HEK293 (cell line): Measurements from ENCODE around the gene SDHD.

ENCODE experiments used
- CTCF ChIA-PET: fragments of 350-600 bp; formaldehyde crosslinking; extraction: SDS; loops from one replicate; lab custom pipeline; 2021; ENCODE audit warnings: antibody characterized with exemption; lab: Yijun Ruan, JAX
- POLR2A ChIA-PET: fragments of 300-600 bp; formaldehyde crosslinking; extraction: SDS; loops from one replicate; lab custom pipeline; 2020; ENCODE audit warnings: antibody characterized with exemption, inconsistent platforms; lab: Yijun Ruan, JAX
- H3K27ac ChIP-seq: fragments of 200-500 bp; sonication (Bioruptor generic); 2 replicates; pipeline ENCODE4 v1.5.1; 2014; ENCODE audit warnings: low read depth, low read length, control low read depth, inconsistent platforms; ENCODE audit errors: extremely low read depth
- H3K36me3 ChIP-seq, 2 experiments: fragments of 200-500 bp in 1 of 2; sonication (Bioruptor generic) in 1 of 2; 1 replicate in 1 of 2; 2 replicates in 1 of 2; pipeline ENCODE4 v1.5.1; 2014 to 2017; ENCODE audit warnings: inconsistent platforms in 2 of 2, low read length in 2 of 2; ENCODE audit not compliant: control insufficient read depth in 2 of 2, insufficient read depth in 1 of 2
- H3K4me1 ChIP-seq: fragments of 200-500 bp; sonication (Bioruptor generic); 2 replicates; pipeline ENCODE4 v1.5.1; 2014; ENCODE audit warnings: mild to moderate bottlenecking, low read length, inconsistent platforms; ENCODE audit not compliant: control insufficient read depth, insufficient read depth
- H3K4me3 ChIP-seq: 2 replicates; pipeline ENCODE4 v1.5.1; 2011; ENCODE audit warnings: low read depth, mild to moderate bottlenecking, control low read depth, low read length, moderate library complexity
- H3K9me3 ChIP-seq: fragments of 200-500 bp; sonication (Bioruptor generic); 2 replicates; pipeline ENCODE4 v1.5.1; 2014; ENCODE audit warnings: low read depth, low read length, inconsistent platforms; ENCODE audit not compliant: control insufficient read depth, insufficient read depth
- PRDM1 ChIP-seq: fragments of 450-650 bp; formaldehyde crosslinking; IDR thresholded peaks from 2 replicates; pipeline ENCODE4; 2016; ENCODE audit warnings: missing biosample characterization, missing genetic modification characterization
- REPIN1 ChIP-seq: fragments of 450-650 bp; formaldehyde crosslinking; IDR thresholded peaks from 2 replicates; pipeline ENCODE4 v1.5.1; 2017; ENCODE audit warnings: missing biosample characterization, missing genetic modification characterization, low read depth
- TRIM28 ChIP-seq: IDR thresholded peaks from 2 replicates; pipeline ENCODE4 v1.6.1; 2011; ENCODE audit warnings: low read length, control low read depth, borderline replicate concordance
- ZBTB21 ChIP-seq: fragments of 450-650 bp; formaldehyde crosslinking; IDR thresholded peaks from 2 replicates; pipeline ENCODE4 v1.5.1; 2017; ENCODE audit warnings: missing biosample characterization, missing genetic modification characterization
- ZNF140 ChIP-seq: fragments of 450-650 bp; formaldehyde crosslinking; IDR thresholded peaks from 2 replicates; pipeline ENCODE4 v1.5.1; 2016; ENCODE audit warnings: missing biosample characterization, missing genetic modification characterization
- ZNF16 ChIP-seq: fragments of 450-650 bp; formaldehyde crosslinking; IDR thresholded peaks from 2 replicates; pipeline ENCODE4 v1.5.1; 2016; ENCODE audit warnings: low read depth, missing biosample characterization, missing genetic modification characterization
- ZNF169 ChIP-seq: fragments of 450-650 bp; formaldehyde crosslinking; IDR thresholded peaks from 2 replicates; pipeline ENCODE4 v1.5.1; 2016; ENCODE audit warnings: missing biosample characterization, missing genetic modification characterization
- ZNF2 ChIP-seq: fragments of 450-650 bp; formaldehyde crosslinking; IDR thresholded peaks from 2 replicates; pipeline ENCODE4 v1.5.1; 2016; ENCODE audit warnings: missing biosample characterization, missing genetic modification characterization
- ZNF274 ChIP-seq, 2 experiments: fragments of 200-500 bp in 1 of 2; fragments of 450-650 bp in 1 of 2; sonication (Bioruptor generic) in 1 of 2; formaldehyde crosslinking in 1 of 2; IDR thresholded peaks; 2 replicates each; pipeline versions ENCODE4 v1.5.1 to v1.6.1; 2014 to 2016; ENCODE audit warnings: borderline replicate concordance in 1 of 2, inconsistent platforms in 1 of 2, low read length in 1 of 2, missing biosample characterization in 1 of 2, missing genetic modification characterization in 1 of 2
- ZNF311 ChIP-seq: fragments of 450-650 bp; formaldehyde crosslinking; IDR thresholded peaks from 2 replicates; pipeline ENCODE4 v1.5.1; 2017; ENCODE audit warnings: missing biosample characterization, missing genetic modification characterization, borderline replicate concordance
- ZNF391 ChIP-seq: fragments of 450-650 bp; formaldehyde crosslinking; IDR thresholded peaks from 2 replicates; pipeline ENCODE4 v1.5.1; 2016; ENCODE audit warnings: low read depth, missing biosample characterization, missing genetic modification characterization, borderline replicate concordance
- ZNF510 ChIP-seq: fragments of 450-650 bp; formaldehyde crosslinking; IDR thresholded peaks from 2 replicates; pipeline ENCODE4 v1.5.1; 2018; ENCODE audit warnings: mild to moderate bottlenecking, missing genetic modification characterization, missing biosample characterization; ENCODE audit not compliant: insufficient replicate concordance
- ZNF549 ChIP-seq: fragments of 450-650 bp; IDR thresholded peaks from 2 replicates; pipeline ENCODE4 v1.5.1; 2018; ENCODE audit warnings: missing biosample characterization, missing genetic modification characterization, mild to moderate bottlenecking, inconsistent platforms, moderate library complexity
- ZNF585B ChIP-seq: fragments of 450-650 bp; formaldehyde crosslinking; IDR thresholded peaks from 2 replicates; pipeline ENCODE4 v1.5.1; 2016; ENCODE audit warnings: missing biosample characterization, missing genetic modification characterization
- ZNF600 ChIP-seq: fragments of 450-650 bp; formaldehyde crosslinking; IDR thresholded peaks from 2 replicates; pipeline ENCODE4 v1.5.1; 2016; ENCODE audit warnings: missing biosample characterization, missing genetic modification characterization
- ZNF629 ChIP-seq: fragments of 450-650 bp; formaldehyde crosslinking; IDR thresholded peaks from 2 replicates; pipeline ENCODE4 v1.5.1; 2017; ENCODE audit warnings: missing biosample characterization, missing genetic modification characterization
- ZNF707 ChIP-seq: fragments of 450-650 bp; formaldehyde crosslinking; IDR thresholded peaks from 2 replicates; pipeline ENCODE4 v1.5.1; 2016; ENCODE audit warnings: missing biosample characterization, missing genetic modification characterization
- ZNF747 ChIP-seq: fragments of 450-650 bp; formaldehyde crosslinking; IDR thresholded peaks from 2 replicates; pipeline ENCODE4 v1.5.1; 2016; ENCODE audit warnings: missing biosample characterization, missing genetic modification characterization
- ZNF768 ChIP-seq: fragments of 450-650 bp; formaldehyde crosslinking; IDR thresholded peaks from 2 replicates; pipeline ENCODE4 v1.5.1; 2018; ENCODE audit warnings: missing biosample characterization, mild to moderate bottlenecking, missing genetic modification characterization
- ZNF830 ChIP-seq: fragments of 450-650 bp; IDR thresholded peaks from 2 replicates; pipeline ENCODE4 v1.5.0; 2018; ENCODE audit warnings: missing biosample characterization, missing genetic modification characterization, low read depth, mild to moderate bottlenecking, moderate library complexity
- TF ChIP-seq, protein P1 (sequence below): fragments of 450-650 bp; formaldehyde crosslinking; IDR thresholded peaks from 2 replicates; pipeline ENCODE4 v1.5.1; 2016; ENCODE audit warnings: missing biosample characterization, missing genetic modification characterization, borderline replicate concordance
- TF ChIP-seq, protein P2 (sequence below): fragments of 450-650 bp; formaldehyde crosslinking; IDR thresholded peaks from 2 replicates; pipeline ENCODE4 v1.5.1; 2016; ENCODE audit warnings: missing biosample characterization, missing genetic modification characterization, borderline replicate concordance
- TF ChIP-seq, protein P3 (sequence below): fragments of 450-650 bp; formaldehyde crosslinking; IDR thresholded peaks from 2 replicates; pipeline ENCODE4 v1.5.1; 2017; ENCODE audit warnings: missing biosample characterization, missing genetic modification characterization
- TF ChIP-seq, protein P4 (sequence below): fragments of 450-650 bp; formaldehyde crosslinking; IDR thresholded peaks from 2 replicates; pipeline ENCODE4 v1.5.1; 2016; ENCODE audit warnings: missing biosample characterization, missing genetic modification characterization
- TF ChIP-seq, protein P5 (sequence below): fragments of 450-650 bp; formaldehyde crosslinking; IDR thresholded peaks from 2 replicates; pipeline ENCODE4 v1.5.1; 2017; ENCODE audit warnings: missing biosample characterization, missing genetic modification characterization

Gene SDHD

DNA sequence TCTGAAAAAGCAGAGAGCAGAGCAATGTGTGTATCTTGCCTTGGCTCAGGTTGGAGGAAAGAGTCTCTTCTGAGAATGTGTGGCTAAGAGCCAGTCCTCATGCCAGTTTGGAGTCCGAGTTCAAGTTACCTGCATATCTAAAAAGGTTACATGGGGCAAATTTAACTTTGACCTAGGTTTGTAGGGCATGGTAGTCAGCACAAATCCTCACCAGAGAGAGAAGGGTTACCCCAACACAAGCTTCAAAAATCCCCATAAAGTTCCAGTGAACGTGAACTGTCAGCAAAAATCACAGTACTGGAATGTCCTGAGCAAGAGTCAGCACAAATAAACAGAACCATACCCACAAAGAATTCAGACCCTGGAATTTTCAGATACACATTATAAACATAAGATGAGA is 13.8 kb downstream of the SDHD start (continued):
- TF ChIP-seq ZNF600 (tag by site-specific recombination) (no peak), ZNF747 (no peak), ZNF391 (no peak), ZNF2 (tag by site-specific recombination) (no peak), PRDM1 (no peak), ZNF510 (tag by site-specific recombination) (no peak)

DNA sequence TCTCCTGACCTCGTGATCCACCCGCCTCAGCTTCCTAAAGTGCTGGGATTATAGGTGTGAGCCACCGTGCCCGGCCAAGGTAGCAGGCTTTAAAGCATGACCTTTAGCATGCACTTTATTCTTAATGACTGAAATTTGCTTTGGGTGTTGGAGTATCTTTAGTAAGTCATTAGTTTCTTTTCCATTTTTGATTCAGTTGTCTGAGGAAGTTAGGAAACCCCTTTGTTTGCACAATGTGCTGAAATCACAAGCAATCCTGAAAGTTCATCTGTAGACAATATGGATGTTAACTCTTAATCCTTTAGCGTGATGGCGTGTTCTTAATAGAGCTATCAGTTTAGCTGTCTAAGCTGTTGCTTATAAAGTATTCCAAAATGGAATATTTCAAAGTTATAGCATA is 16.8 kb downstream of the SDHD start:
- ChIA-PET CTCF (interaction anchor here (7.4 kb wide), 1 partner anchor 9 kb away, joined by 36 read pairs; no protein-coding TSS in a partner anchor), POLR2A (no interaction called here)
- H3K9me3 ChIP-seq, result no peaks in the 10 kb centered on the region
- no peaks in the 10 kb centered on the region for H3K4me1 ChIP-seq
- H3K4me3 ChIP-seq, result no peak overlapping the region
- TF ChIP-seq ZNF311, result no peak
- no peak for TF ChIP-seq ZNF585B
- no peak for TF ChIP-seq ZNF830
- TF ChIP-seq, protein P1, sequence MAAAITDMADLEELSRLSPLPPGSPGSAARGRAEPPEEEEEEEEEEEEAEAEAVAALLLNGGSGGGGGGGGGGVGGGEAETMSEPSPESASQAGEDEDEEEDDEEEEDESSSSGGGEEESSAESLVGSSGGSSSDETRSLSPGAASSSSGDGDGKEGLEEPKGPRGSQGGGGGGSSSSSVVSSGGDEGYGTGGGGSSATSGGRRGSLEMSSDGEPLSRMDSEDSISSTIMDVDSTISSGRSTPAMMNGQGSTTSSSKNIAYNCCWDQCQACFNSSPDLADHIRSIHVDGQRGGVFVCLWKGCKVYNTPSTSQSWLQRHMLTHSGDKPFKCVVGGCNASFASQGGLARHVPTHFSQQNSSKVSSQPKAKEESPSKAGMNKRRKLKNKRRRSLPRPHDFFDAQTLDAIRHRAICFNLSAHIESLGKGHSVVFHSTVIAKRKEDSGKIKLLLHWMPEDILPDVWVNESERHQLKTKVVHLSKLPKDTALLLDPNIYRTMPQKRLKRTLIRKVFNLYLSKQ (tag by site-specific recombination), result no peak
- no peak for TF ChIP-seq ZNF549 (tag by site-specific recombination)
- TF ChIP-seq ZNF707 (tag by site-specific recombination), result no peak
- TF ChIP-seq, protein P2, sequence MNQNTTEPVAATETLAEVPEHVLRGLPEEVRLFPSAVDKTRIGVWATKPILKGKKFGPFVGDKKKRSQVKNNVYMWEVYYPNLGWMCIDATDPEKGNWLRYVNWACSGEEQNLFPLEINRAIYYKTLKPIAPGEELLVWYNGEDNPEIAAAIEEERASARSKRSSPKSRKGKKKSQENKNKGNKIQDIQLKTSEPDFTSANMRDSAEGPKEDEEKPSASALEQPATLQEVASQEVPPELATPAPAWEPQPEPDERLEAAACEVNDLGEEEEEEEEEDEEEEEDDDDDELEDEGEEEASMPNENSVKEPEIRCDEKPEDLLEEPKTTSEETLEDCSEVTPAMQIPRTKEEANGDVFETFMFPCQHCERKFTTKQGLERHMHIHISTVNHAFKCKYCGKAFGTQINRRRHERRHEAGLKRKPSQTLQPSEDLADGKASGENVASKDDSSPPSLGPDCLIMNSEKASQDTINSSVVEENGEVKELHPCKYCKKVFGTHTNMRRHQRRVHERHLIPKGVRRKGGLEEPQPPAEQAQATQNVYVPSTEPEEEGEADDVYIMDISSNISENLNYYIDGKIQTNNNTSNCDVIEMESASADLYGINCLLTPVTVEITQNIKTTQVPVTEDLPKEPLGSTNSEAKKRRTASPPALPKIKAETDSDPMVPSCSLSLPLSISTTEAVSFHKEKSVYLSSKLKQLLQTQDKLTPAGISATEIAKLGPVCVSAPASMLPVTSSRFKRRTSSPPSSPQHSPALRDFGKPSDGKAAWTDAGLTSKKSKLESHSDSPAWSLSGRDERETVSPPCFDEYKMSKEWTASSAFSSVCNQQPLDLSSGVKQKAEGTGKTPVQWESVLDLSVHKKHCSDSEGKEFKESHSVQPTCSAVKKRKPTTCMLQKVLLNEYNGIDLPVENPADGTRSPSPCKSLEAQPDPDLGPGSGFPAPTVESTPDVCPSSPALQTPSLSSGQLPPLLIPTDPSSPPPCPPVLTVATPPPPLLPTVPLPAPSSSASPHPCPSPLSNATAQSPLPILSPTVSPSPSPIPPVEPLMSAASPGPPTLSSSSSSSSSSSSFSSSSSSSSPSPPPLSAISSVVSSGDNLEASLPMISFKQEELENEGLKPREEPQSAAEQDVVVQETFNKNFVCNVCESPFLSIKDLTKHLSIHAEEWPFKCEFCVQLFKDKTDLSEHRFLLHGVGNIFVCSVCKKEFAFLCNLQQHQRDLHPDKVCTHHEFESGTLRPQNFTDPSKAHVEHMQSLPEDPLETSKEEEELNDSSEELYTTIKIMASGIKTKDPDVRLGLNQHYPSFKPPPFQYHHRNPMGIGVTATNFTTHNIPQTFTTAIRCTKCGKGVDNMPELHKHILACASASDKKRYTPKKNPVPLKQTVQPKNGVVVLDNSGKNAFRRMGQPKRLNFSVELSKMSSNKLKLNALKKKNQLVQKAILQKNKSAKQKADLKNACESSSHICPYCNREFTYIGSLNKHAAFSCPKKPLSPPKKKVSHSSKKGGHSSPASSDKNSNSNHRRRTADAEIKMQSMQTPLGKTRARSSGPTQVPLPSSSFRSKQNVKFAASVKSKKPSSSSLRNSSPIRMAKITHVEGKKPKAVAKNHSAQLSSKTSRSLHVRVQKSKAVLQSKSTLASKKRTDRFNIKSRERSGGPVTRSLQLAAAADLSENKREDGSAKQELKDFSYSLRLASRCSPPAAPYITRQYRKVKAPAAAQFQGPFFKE, result no peak
- TF ChIP-seq ZNF274 (IDR thresholded peaks at IDR 0.05; ENCODE audit: low read length), result no peak
- no peak for TF ChIP-seq ZNF274 (tag by site-specific recombination; IDR thresholded peaks at IDR 0.05; ENCODE audit: borderline replicate concordance)
- TF ChIP-seq ZNF768 (tag by site-specific recombination), result no peak
- no peak for TF ChIP-seq ZBTB21
- no peak for TF ChIP-seq ZNF169
- TF ChIP-seq REPIN1, result no peak
- TF ChIP-seq ZNF16 (tag by site-specific recombination), result no peak
- TF ChIP-seq, protein P3, sequence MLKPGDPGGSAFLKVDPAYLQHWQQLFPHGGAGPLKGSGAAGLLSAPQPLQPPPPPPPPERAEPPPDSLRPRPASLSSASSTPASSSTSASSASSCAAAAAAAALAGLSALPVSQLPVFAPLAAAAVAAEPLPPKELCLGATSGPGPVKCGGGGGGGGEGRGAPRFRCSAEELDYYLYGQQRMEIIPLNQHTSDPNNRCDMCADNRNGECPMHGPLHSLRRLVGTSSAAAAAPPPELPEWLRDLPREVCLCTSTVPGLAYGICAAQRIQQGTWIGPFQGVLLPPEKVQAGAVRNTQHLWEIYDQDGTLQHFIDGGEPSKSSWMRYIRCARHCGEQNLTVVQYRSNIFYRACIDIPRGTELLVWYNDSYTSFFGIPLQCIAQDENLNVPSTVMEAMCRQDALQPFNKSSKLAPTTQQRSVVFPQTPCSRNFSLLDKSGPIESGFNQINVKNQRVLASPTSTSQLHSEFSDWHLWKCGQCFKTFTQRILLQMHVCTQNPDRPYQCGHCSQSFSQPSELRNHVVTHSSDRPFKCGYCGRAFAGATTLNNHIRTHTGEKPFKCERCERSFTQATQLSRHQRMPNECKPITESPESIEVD (tag by site-specific recombination), result no peak
- TF ChIP-seq TRIM28, result no peak
- TF ChIP-seq, protein P4, sequence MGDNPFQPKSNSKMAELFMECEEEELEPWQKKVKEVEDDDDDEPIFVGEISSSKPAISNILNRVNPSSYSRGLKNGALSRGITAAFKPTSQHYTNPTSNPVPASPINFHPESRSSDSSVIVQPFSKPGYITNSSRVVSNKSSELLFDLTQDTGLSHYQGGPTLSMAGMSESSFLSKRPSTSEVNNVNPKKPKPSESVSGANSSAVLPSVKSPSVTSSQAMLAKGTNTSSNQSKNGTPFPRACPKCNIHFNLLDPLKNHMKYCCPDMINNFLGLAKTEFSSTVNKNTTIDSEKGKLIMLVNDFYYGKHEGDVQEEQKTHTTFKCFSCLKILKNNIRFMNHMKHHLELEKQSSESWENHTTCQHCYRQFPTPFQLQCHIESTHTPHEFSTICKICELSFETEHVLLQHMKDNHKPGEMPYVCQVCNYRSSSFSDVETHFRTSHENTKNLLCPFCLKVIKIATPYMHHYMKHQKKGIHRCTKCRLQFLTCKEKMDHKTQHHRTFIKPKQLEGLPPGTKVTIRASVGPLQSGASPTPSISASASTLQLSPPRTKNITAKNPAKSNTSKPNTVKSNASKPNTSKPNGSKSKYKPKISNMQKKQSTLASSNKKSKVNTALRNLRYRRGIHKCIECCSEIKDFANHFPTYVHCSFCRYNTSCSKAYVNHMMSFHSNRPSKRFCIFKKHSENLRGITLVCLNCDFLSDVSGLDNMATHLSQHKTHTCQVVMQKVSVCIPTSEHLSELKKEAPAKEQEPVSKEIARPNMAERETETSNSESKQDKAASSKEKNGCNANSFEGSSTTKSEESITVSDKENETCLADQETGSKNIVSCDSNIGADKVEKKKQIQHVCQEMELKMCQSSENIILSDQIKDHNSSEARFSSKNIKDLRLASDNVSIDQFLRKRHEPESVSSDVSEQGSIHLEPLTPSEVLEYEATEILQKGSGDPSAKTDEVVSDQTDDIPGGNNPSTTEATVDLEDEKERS (tag by site-specific recombination), result no peak
- TF ChIP-seq, protein P5, sequence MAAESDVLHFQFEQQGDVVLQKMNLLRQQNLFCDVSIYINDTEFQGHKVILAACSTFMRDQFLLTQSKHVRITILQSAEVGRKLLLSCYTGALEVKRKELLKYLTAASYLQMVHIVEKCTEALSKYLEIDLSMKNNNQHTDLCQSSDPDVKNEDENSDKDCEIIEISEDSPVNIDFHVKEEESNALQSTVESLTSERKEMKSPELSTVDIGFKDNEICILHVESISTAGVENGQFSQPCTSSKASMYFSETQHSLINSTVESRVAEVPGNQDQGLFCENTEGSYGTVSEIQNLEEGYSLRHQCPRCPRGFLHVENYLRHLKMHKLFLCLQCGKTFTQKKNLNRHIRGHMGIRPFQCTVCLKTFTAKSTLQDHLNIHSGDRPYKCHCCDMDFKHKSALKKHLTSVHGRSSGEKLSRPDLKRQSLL, result no peak
- TF ChIP-seq ZNF629, result no peak
- no peak for TF ChIP-seq ZNF140 (tag by site-specific recombination)
- H3K27ac ChIP-seq, result no peak overlapping the region
- no peaks in the 10 kb centered on the region for H3K36me3 ChIP-seq
